CD4-positive, alpha-beta T cell treated with Interleukin-2 at 100 ng/mL for 4 hours (primary cell): ENCODE results near the gene EDEM3.
A peak's percentile ranks its signal among the peaks of the same experiment; 100 is the strongest.

Source experiments
- DNase-seq: peaks from one replicate; pipeline ENCODE4 v3.0.0-alpha.2; 2020; ENCODE audit warnings: low spot score

Gene EDEM3

DNA sequence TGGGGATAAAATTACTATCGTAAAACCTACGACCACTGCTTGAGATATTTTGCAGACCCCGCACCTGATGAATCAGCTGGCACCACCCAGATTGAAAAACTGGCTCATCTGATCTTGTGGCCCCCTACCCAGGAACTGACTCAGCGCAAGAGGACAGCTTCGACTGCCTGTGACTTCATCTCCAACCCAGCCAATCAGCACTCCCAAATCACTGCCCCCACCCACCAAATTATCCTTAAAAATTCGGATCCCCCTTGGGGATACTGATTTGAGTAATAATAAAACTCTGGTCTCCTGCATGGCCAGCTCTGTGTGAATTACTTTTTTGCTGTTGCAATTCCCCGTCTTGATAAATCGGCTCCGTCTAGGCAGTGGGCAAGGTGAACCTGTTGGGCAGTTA lies 81.4 kb downstream of the EDEM3 start:
- no peak for DNase-seq

DNA sequence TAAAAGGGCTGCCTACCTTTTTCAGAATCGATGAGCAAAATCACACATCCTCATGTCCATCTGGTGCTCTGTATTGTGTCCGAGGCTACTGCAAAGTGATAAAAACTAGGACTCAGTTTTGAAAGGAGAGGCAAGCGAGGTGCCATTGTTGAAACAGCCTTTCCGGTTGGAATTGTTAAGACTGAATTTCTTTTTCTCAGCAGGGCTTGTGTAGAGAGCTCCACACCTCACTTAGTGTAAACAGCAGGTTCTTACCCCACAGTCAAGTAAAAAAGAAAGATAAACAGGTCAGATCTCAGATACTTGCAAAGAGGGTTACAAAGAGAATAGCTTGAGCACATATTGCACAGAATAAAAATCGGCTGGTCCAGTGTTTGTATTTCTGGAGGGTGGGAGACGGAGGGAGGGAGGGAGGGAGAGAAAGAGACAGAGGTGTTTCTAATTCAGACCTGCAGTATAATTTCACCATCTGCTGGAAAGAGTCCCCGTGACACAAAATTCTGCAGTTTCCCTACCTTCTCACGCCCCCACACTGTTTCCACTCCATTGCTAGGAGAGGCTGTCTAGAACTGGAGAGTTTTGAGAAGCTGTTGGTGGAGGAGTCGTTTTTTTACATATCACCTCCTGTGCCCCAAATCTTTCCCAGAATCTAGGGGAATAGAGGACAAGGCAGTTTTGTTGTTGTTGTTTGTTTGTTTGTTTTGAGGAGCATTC lies 82.5 kb downstream of the EDEM3 start:
- no peak for DNase-seq

DNA sequence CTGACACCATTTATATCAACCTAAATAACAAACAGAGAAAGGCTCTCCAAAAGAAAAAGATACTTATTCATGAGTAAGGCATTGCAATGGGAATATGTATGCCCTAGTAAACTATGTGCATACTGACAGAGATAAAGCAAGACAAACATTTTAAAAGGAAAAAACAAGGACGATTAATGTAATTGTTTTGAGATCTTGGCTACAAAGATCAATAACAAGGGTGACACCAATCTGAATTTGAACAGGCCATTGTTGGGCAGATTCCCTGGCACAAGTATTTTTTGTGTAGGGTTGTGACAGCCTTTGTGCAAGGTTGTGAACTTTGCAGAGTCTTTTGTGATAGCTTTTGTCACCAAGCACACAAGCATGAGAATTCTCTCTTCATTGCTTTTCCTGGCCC lies 85.3 kb downstream of the EDEM3 start:
- DNase-seq: no peak

DNA sequence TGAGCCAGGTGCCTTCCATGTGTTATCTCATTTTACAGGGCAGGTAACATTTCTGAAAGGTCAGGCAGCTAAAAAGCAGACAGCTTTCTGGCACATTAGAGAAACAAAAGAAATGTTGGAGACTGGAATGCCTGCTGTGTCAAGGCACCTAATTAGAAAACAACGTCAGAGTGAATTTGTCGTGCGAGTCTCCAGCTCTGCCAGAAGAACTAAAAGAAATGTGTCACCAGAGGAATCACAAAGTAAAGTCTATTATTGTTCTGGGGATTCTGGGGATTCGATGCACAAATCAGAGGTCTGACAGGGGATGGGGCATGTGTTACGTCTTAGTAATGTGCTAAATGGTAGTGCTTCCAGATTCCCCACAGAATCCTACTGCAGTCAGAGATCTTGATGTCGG lies 89.3 kb downstream of the EDEM3 start:
- no peak for DNase-seq

DNA sequence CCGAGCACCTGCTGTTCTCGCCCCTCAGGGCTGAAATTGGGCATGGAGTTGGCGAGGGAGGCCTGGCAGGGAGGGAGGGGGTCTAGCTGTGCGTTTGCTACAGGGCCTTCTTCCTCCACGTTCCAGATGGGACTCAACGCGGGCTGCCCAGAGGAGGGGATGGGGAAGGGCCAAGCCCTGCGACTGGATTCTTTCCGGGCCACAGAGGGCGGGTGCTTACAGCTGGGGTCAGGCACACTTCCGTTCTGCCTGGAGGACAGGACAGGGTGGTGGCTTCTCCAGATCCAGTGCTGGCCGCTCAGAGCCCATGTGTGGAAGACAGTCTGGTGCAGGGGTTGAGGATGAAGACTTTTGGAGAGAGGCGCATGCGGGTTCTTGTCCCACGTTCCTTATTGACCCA lies 90.0 kb downstream of the EDEM3 start:
- no peak for DNase-seq

DNA sequence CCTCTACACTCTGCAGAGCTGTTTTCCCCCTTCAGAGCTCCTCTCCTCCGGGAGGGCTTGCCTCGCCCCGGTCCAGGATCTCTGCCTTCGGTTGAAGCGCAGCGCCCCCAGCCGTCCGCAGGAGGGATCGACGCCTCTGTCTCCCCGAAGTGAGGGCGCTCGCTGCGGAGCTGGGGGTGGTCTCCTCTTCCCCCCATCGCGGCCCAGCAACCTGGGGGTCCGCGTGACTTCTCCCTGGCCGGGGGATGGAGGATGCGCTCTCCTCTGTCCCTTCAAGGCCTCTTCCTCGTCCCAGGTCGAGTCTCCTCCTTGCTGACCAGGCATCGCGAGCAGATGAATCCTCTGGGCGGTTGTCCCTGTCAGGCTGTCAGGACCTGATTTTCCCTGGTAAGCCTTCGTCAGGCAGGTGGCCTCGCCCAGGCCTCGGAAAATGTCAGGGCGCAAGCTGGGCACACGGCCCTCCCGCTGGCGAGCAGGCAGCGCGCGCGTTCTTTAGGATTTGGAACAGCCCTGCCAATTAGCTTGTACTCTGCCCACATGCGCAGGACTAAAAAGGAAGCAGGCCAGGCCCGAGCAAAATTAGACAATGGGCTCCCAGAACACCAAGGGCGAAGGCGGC lies 90.5 kb downstream of the EDEM3 start:
- DNase-seq: peak; percentile 23

DNA sequence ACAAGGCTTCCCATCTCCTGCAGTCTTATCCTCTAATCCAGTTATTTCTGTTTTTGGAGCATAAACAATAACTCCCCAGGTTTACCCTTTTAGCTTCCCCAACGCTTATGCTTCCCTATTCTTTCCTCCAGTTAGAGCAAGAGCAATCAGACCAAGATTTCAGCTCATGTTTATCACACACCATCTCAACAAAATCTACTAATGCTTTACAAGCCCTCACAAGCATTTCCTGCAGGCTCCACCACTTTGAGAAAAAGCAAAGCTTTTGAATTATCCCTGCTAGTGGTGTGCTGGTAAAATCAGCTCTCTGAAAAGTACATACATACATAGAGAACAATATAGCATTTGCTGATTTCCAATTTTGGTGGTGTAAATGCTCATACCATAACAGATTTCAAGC lies 92.9 kb downstream of the EDEM3 start:
- no peak for DNase-seq

DNA sequence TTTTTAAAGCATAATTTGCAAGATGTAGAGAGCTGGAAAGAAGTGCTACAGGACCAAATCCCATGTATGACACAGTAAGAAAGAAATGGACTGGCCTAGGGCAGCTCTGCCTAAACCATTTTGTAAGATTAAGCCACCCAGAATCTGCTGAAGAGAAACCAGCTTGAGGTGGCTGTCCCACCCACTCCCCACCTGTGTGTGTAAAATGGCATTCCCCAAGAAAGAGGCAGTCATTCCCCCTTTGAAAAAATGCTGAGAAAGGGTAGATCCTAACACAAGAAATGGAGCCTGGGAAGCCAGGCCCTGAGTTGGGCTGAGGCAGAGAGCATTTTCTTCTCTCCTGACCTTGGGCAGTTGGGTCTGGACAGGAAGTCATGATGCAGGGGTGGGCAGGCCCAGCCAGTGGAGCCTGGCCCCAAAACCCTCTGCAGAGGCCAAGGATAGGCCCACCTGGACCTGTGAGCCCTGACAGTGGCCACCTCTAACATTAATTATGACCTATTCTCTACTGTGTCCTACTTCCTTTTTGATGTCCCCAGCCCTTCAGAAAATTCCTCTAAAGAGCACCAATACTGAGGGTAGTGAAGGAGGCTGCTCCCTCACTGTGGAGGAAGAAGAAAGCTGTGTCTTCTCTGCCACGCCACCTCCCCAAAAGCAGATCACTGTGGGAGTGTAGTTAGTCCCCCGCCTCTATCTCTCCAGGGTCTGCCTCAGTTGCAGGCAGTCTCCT lies 94.0 kb downstream of the EDEM3 start:
- DNase-seq: no peak

DNA sequence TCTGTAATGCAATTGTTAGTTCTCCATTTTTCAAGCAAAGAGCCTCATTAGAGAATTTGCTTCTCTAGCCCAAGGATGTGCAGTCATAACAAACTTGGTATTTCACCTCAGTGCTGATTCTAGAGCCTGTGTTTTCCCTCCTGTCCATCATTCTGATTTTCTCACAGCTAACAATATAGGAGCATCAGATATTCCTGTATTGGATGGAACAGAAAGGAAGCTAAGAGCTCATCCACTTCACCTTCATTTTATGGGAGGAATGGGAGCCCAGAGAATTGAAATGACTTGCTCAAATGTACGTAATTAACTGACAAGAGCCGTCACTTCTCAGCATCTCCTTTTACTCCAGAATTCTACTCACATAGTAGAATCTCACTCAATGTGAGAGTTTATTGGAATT lies 96.6 kb downstream of the EDEM3 start:
- DNase-seq: no peak

DNA sequence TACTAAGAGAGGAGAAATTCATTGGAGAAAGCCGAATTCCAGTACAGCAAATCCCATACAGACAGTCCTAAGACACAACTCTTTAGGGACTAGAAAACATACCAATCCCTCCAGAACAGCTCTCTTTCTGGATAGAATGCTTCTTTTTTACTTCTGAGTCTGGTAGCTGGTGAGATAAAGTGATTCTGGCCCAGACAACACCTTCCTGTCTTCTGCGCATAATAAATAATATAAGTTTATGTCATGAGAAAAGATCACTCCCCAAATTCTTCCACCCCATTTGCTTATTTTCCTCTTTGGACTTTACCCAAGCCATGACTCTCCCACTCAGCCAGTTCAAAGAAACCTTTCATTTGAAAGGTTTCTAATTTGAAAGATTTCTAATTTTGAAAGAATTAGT lies 98.4 kb downstream of the EDEM3 start:
- DNase-seq: no peak

DNA sequence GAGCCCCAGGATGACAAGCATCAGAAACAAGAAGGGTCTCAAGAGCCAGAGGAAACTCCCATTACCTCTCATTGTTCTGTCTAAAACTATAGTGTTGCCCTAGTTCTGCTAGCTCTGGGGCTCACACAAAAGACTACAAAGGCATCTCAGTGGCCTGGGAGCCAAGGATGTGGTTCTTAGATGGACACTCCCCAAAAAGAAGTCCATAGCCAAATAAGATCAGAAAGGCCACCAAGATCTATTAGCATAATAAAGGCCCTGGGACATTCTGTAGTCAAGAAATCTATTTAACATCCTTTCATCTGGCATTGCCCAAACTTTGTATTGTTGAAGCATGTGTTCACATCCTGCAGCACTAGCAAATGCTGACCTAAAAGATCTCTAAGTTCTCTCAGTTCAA lies 99.5 kb downstream of the EDEM3 start:
- DNase-seq: no peak

DNA sequence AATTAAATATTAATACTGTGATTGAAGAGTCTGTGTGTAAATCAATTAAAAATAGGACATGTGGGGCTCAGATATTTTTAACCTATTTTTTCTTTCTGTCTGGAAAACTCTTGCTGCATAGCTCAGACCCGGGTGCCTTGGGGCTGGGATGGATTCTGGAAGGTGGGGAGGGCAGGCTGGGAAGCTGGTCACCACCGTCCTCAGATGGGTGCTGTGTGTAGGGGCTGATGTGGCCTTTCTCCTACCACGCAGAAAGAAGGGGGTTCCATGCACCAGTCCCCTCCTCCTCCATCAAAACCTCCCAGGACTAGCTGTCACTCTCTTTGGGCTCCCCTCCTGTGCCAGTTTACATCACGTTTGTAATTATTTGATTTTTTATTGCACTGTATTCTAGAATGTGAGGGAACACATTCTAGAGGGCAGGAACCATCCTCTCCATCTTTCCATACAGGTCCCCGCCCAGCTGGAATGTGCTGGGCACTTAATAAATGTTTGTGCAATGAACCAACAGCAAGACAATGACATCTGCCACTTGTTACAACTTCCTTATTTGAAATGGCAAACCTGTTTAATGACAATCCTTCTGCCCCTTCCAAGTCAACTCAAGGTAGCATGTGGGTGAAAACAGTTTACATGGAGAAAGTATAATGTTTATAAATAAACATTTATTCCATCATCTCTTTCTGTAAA lies 104.3 kb downstream of the EDEM3 start:
- no peak for DNase-seq

DNA sequence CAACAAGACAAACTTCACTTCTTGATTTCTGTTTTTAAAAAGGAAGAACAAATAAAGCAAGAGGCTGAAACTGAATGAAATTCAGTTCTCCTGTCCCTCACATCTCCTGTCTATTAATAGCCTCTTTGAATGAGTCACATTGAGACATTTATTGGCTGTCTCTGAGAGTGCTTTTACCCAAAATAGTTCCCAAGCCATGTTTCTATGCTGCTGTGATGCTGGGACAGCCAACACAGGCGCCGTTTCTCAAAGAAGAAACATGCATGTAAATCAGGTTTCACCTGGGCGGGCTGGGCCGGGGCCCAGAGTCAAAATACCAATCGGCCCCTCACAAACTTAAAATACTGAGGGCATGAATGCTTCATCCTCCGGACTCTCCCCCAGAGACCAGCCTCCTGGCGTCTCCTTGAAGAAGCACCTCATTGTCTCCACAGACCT lies 105.2 kb downstream of the EDEM3 start:
- no peak for DNase-seq

DNA sequence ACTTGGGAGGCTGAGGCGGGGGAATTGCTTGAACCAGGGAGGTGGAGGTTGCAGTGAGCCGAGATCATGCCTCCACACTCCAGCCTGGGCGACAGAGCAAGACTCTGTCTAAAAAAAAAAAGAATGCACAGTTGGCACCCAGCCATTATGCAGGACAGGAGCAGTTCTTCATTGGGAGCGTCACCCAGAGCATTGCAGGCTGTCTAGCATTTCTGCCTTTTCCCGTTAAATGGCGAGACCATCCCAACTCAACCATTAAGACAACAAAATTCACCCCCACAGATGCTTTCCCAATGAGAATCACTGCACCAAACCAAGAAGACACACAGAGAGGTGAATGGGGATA lies 105.8 kb downstream of the EDEM3 start:
- DNase-seq: no peak

DNA sequence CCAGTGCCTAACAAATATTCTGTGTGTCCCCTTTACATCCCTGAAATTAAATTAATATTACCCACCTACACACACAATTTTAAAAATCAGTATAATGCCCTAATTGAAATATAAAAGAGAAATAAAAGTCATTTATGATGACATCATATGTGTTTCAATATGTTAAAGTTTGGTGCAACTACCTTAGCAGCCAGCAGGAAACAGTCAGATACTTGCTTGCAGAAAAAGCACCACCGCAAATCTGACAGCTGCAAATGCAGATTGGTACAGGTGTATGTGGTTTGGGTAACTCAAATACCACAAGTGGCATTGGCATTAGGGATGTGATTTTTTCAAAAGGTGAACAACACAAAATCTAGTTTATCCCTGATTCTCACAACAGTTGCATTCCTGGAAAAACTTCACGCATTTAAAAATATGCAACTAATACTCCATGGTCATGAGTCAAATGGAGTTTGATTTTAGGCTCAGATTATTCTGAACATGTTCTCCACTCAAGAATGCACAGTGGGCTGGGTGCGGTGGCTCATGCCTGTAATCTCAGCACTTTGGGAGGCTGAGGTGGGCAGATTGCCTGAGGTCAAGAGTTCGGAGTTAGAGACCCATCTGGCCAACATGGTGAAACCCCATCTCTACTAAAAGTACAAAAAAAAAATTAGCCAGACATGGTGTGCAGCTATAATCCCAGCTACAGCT lies 106.3 kb downstream of the EDEM3 start:
- DNase-seq: no peak

DNA sequence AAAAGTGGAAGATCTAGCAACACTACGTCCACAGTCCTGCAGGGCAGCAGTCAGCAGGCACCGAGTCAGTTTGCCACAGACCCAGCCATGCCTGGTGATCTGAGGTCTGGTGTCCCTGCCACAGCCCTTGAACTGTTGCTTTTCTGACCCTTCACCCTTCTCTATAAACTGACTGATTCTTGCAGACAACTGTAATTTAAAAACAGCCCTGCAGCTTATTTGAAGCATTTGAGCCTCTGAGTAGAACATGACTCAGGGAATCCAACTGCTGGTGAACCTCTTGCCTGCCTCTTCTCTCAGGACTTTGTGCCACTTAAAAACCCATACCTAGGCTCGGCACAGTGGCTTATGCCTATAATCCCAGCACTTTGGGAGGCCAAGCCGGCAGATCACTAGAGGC lies 107.2 kb downstream of the EDEM3 start:
- no peak for DNase-seq

DNA sequence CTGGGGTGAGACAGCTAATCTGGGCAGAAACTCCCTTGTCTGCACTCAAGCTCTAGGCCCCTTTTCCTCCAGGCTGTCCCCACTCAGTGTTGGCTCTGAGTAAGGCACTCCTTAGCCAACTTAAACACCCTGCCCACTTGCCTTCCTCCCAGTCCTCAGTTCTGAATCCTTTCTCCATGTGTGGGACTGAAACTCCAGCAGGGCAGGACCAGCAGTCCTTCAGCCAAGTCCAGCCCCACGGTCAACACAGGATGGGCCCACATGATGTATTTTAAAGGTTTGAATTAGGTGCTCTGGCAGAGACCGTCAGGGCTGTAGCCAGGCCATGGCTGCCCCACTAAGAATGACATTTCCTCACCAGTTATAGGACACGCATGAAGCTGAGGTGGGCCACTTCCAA lies 107.8 kb downstream of the EDEM3 start:
- DNase-seq: no peak

DNA sequence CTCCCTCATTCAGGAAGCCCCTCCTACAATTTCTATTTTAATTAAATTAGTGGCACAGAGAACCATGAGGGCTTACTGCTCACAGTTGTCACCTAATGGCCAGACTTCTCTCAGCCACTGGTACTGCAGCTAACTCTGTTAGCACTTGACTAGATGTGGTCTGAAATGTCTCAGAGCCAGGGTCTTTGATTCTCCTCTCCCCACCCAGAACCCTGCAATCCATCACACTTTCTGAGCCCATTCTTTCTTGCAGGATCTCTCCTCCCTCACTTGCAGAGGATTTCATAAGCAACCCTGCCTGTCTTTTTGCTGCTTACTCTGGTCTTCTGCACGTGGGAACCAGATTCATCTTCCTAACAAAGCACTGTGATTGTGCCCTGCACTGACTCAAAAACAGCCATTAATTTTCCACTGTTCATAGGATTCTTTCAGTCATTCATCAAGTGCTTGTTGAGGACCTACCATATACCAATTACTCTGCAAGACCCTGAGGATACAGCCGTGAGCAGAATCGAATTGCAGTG lies 108.4 kb downstream of the EDEM3 start:
- no peak for DNase-seq

DNA sequence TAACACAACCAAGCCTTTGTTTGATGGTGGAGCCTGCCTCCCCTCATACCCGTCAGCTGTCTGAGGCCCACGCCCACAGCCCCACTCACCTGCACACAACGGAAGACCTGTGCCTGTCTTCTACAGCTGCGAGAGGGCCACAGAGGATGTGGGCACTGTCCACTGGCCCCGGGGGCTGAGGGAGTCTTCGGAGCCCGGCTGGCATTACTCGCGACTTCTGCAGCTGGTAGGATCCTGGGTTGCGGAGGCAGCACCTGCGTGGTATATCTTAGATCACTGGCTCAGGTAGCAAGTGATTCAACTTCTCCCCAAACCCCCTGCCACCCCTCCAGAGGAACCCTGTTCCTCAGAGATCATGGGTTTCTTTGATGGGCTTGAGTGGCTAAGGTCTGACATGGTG lies 109.9 kb downstream of the EDEM3 start:
- DNase-seq: no peak

DNA sequence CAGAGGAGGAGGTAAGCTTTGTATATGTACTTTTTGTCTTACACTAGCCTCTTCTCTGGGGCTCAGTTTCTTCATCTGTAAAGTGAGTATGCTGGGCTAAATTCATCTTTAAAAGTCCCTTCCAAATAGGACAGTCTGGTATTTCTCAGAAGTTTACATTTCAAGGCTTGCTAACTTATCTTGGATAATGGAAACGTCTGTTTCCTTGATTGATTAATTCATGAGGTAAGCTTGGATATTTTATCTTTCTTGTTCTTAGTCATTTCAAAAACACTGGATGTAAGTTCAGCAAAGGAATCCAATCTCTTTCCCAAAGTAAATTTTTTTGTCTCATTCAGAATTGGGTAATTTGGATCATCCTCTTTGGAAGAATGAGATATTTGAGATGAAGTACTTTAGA lies 111.0 kb downstream of the EDEM3 start:
- no peak for DNase-seq

DNA sequence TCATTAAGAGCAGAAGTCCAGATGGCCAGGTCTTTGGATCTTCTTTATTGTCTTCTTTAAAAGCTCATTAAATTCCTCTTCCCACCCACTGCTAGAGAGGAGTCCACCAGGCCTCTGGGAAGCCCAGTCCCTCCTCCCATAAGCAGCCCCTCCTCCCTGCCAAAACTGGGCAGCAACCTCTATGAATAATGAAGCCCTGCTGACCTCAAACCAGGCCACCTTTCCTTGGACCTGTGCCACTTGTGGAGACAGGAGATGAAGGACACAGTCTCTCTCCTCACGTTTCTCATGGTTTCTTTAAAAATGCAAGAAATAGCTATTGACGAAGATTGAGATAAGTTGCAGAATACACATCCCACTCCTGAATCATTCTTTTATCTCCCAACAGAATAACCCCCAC lies 112.8 kb downstream of the EDEM3 start:
- no peak for DNase-seq

DNA sequence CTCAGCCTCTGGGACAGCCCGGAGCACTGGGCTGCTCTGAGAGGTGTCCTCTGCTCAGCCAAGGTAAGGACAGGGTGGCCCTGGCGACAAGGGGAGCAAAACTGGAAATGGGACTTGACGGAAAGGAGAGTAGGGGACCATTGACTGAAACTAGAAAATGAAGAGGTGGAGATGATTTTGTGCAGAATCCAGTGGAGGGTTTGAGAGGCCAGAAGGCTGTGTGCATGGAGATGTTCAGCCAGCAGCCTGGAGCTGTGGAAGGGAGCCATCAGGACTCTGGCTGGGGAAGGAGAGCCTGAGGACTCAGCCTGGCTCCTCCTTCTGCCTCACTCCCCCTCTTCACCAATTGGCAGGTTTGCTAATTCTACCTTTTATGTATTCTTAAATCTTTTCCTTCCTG lies 114.2 kb downstream of the EDEM3 start:
- DNase-seq: no peak
